ENCODE measurements around the gene SARDH.
"Not testable (repeated sequence)": the region's sequence is repeated elsewhere in the genome, so short reads cannot be mapped to it uniquely, and the experiment has no call there.

SARDH gene

DNA sequence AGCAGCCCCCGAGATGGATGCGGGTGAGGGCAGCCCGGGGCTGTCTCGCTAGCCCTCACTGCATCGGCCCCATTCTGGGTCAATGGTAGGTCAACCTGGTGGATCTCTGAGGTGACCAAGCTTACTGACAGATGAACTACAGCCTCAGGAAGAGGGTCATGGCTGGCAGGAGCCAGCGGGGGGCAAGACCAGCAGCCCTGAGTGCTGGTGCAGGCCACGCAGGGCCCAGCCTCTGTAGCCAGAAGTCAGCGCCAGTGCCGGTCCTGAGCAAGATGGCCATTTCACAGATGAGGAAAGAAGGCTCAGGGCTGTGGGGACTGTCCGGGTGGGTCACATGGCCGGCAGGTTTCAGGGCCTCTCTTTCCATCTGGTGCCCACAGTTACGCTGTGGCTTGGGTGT lies 107.0 kb downstream of the SARDH start:
- TF ChIP-seq, protein P1, sequence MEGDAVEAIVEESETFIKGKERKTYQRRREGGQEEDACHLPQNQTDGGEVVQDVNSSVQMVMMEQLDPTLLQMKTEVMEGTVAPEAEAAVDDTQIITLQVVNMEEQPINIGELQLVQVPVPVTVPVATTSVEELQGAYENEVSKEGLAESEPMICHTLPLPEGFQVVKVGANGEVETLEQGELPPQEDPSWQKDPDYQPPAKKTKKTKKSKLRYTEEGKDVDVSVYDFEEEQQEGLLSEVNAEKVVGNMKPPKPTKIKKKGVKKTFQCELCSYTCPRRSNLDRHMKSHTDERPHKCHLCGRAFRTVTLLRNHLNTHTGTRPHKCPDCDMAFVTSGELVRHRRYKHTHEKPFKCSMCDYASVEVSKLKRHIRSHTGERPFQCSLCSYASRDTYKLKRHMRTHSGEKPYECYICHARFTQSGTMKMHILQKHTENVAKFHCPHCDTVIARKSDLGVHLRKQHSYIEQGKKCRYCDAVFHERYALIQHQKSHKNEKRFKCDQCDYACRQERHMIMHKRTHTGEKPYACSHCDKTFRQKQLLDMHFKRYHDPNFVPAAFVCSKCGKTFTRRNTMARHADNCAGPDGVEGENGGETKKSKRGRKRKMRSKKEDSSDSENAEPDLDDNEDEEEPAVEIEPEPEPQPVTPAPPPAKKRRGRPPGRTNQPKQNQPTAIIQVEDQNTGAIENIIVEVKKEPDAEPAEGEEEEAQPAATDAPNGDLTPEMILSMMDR (IDR thresholded peaks at IDR 0.05; ENCODE audit: unreplicated experiment in 3 of 3): no peak
- Mint-ChIP-seq H3K27ac (no peak overlapping the region), H3K4me3 (no peak overlapping the region), H3K9me3 (peaks cover 10% of the 10 kb centered on the region), H3K4me1 (peaks cover 29% of the 10 kb centered on the region), H3K27me3 (ENCODE audit: low read depth) (peaks cover 39% of the 10 kb centered on the region), H3K36me3 (ENCODE audit: low read depth) (no peaks in the 10 kb centered on the region)

DNA sequence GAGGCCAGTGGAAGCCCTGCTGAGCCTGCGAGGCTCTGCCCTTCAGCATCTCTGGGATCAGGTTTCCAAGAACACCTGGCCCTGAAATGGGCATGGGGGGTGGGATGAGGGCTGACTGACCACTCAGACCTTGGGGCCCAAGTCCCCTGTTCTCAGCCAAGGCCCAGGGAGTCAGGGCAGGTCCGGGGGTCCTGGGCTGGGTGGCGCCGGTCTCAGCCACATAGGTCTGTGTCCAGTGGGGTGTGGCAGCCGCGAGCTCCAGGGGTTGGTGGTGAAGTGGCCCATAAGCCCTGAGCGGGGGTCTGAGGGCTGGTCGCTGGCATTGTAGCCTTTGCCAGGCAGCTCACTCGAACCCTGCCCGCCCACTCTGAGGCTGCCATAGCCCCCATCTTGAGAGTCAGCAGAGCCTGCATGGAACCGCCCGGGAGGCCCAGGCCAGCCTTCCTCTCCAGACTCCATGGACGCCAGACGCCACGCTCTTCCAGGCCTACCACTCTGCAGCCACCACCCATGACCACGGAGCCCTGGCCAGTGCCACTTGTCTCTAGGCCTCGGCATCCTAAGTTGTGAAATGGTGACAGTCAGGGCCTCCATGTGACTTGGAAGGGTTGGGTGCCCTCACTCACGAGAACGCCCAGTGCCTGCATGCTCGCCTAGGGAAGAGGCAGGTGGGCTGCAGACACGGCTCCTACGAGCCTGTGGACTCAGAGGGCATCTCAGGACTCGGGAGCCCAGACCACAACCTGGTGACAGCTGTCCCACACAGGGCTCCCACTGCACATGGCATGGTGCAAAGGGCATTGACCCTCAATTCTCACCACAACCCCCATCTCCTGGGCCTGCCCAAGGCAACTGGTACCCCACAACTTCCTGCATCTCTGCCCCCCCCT lies 108.7 kb downstream of the SARDH start:
- H3K9me3 Mint-ChIP-seq: peaks cover 20% of the 10 kb centered on the region
- no peak overlapping the region for H3K4me3 Mint-ChIP-seq
- peaks cover 36% of the 10 kb centered on the region for H3K27me3 Mint-ChIP-seq (ENCODE audit: low read depth)
- H3K36me3 Mint-ChIP-seq (ENCODE audit: low read depth): no peaks in the 10 kb centered on the region
- peaks cover 15% of the 10 kb centered on the region for H3K4me1 Mint-ChIP-seq
- TF ChIP-seq, protein P1 (IDR thresholded peaks at IDR 0.05; ENCODE audit: unreplicated experiment in 3 of 3): no peak
- no peak overlapping the region for H3K27ac Mint-ChIP-seq

DNA sequence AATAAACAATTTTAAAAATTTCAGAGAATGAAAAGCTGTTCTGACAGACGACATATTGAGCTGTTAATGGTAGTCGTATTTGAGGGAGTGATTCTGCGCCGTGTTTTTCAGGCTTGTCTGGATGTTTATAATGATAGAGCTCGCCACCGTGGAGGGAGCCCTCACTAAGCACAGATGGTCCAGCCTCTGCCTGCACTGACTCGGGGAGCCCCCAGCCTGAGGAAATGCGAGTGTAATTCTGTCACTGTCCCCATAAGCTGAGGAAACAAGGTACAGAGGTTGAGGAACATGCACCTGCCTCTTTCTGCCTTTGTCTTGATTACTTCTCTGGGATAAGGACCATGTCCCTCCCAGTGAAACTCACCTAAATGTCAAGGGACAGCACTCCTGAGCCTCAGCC lies 109.4 kb downstream of the SARDH start:
- TF ChIP-seq, protein P1 (IDR thresholded peaks at IDR 0.05; ENCODE audit: unreplicated experiment in 3 of 3): no peak
- no peaks in the 10 kb centered on the region for H3K36me3 Mint-ChIP-seq (ENCODE audit: low read depth)
- peaks cover 23% of the 10 kb centered on the region for H3K9me3 Mint-ChIP-seq
- H3K4me3 Mint-ChIP-seq: no peak overlapping the region
- peaks cover 11% of the 10 kb centered on the region for H3K4me1 Mint-ChIP-seq
- H3K27ac Mint-ChIP-seq: no peak overlapping the region
- H3K27me3 Mint-ChIP-seq (ENCODE audit: low read depth): peaks cover 33% of the 10 kb centered on the region

DNA sequence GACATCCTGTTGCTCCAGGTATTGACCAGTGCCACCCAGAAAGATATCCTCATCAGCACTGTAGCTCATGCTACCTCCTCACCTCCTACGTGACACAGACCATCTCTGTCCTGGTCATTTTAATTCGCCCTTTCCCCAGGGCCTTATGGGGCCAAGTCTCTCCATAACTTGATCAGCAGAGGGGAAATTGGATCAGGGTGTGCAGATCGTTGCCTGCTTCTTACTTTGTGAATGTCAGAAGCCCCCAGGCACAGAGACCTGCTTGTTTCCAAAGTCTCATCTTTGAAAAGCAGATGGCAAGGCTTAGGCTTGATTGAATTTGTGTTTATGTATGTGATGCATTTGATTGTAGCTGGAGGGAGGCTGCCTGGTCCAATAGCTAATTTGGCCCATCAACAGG lies 110.8 kb downstream of the SARDH start:
- TF ChIP-seq, protein P1 (IDR thresholded peaks at IDR 0.05; ENCODE audit: unreplicated experiment in 3 of 3): no peak
- peaks cover 32% of the 10 kb centered on the region for H3K27me3 Mint-ChIP-seq (ENCODE audit: low read depth)
- H3K9me3 Mint-ChIP-seq: peaks cover 23% of the 10 kb centered on the region
- H3K4me1 Mint-ChIP-seq: no peaks in the 10 kb centered on the region
- no peaks in the 10 kb centered on the region for H3K36me3 Mint-ChIP-seq (ENCODE audit: low read depth)
- H3K27ac Mint-ChIP-seq: no peak overlapping the region
- H3K4me3 Mint-ChIP-seq: no peak overlapping the region

DNA sequence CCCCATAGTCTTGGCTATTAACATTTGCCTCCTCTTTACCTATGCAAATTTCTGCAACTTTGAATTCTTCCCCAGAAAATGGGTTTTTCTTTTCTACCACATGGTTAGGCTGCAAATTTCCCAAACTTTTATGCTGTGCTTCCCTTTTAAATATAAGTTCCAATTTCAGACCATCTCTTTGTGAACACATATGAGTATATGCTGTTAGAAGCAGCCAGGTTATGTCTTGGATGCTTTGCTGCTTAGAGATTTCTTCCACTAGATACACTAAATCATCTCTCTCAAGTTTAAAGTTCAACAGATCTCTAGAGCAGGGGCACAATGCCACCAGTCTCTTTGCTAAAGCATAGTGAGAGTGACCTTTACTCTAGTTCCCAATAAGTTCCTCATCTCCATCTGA lies 112.1 kb downstream of the SARDH start:
- not testable (repeated sequence) for H3K4me3 Mint-ChIP-seq; H3K36me3 Mint-ChIP-seq (ENCODE audit: low read depth); H3K27ac Mint-ChIP-seq; H3K4me1 Mint-ChIP-seq
- peaks cover 23% of the 10 kb centered on the region for H3K9me3 Mint-ChIP-seq
- H3K27me3 Mint-ChIP-seq (ENCODE audit: low read depth): peaks cover 44% of the 10 kb centered on the region

DNA sequence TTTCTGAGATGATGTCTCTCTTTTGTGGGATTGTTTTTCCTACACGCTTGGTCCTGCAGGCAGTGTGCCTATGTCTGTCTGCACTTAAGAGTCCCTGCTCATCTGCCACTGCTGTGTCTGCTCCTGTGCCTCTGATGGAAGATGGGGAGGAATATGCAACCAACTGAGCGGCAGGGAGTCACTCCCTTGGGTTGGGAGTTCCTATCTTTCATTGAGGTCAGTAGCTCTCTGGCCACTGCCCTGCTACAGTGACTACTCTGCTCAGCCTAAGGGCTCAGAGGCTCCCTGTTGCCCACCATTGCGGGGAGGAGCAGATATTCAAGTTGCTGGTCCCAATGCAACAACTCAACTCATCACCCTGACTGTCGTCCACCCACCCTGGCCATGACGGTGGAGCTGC lies 115.6 kb downstream of the SARDH start:
- Mint-ChIP-seq H3K9me3 (peaks cover 27% of the 10 kb centered on the region), H3K27ac (no peak overlapping the region), H3K27me3 (ENCODE audit: low read depth) (peaks cover 63% of the 10 kb centered on the region), H3K36me3 (ENCODE audit: low read depth) (no peaks in the 10 kb centered on the region), H3K4me1 (no peaks in the 10 kb centered on the region), H3K4me3 (no peak overlapping the region)
- TF ChIP-seq, protein P1 (IDR thresholded peaks at IDR 0.05; ENCODE audit: unreplicated experiment in 3 of 3): no peak
